ENCODE data around the gene MTA3.

Gene MTA3

GRCh38 chr2:42714686-42715085 is 146.3 kb downstream of the MTA3 start:
- TF ChIP-seq GATA3 (IDR thresholded peaks at IDR 0.05; ENCODE audit: low read depth, low read length) = no peak
- no peak for TF ChIP-seq GATA2 (IDR thresholded peaks at IDR 0.05; ENCODE audit: low read depth, low read length)

GRCh38 chr2:42721898-42722297 is 153.5 kb downstream of the MTA3 start:
- no peak for TF ChIP-seq GATA3 (IDR thresholded peaks at IDR 0.05; ENCODE audit: low read depth, low read length)
- no peak for TF ChIP-seq GATA2 (IDR thresholded peaks at IDR 0.05; ENCODE audit: low read depth, low read length)

GRCh38 chr2:42722320-42723190 is 154.1 kb downstream of the MTA3 start:
- TF ChIP-seq GATA2 (IDR thresholded peaks at IDR 0.05; ENCODE audit: low read depth, low read length) (no peak), GATA3 (IDR thresholded peaks at IDR 0.05; ENCODE audit: low read depth, low read length) (no peak)

- no peak for TF ChIP-seq GATA2 (IDR thresholded peaks at IDR 0.05; ENCODE audit: low read depth, low read length)
- no peak for TF ChIP-seq GATA3 (IDR thresholded peaks at IDR 0.05; ENCODE audit: low read depth, low read length)
Measured at GRCh38 chr2:42723465-42723864, 155.0 kb downstream of the MTA3 start.

- TF ChIP-seq GATA2 (IDR thresholded peaks at IDR 0.05; ENCODE audit: low read depth, low read length) = no peak
- TF ChIP-seq GATA3 (IDR thresholded peaks at IDR 0.05; ENCODE audit: low read depth, low read length) = no peak
Measured at GRCh38 chr2:42724886-42725285, 156.5 kb downstream of the MTA3 start.

GRCh38 chr2:42725657-42726056 is 157.2 kb downstream of the MTA3 start:
- TF ChIP-seq GATA3 (IDR thresholded peaks at IDR 0.05; ENCODE audit: low read depth, low read length) = no peak
- no peak for TF ChIP-seq GATA2 (IDR thresholded peaks at IDR 0.05; ENCODE audit: low read depth, low read length)

- TF ChIP-seq GATA3 (IDR thresholded peaks at IDR 0.05; ENCODE audit: low read depth, low read length) = no peak
- no peak for TF ChIP-seq GATA2 (IDR thresholded peaks at IDR 0.05; ENCODE audit: low read depth, low read length)
Measured at GRCh38 chr2:42726680-42727079, 158.2 kb downstream of the MTA3 start.

- no peak for TF ChIP-seq GATA3 (IDR thresholded peaks at IDR 0.05; ENCODE audit: low read depth, low read length)
- TF ChIP-seq GATA2 (IDR thresholded peaks at IDR 0.05; ENCODE audit: low read depth, low read length) = no peak
Measured at GRCh38 chr2:42733852-42734251, 165.4 kb downstream of the MTA3 start.

- no peak for TF ChIP-seq GATA2 (IDR thresholded peaks at IDR 0.05; ENCODE audit: low read depth, low read length)
- TF ChIP-seq GATA3 (IDR thresholded peaks at IDR 0.05; ENCODE audit: low read depth, low read length) = no peak
Measured at GRCh38 chr2:42736598-42737322, 168.3 kb downstream of the MTA3 start.

GRCh38 chr2:42741140-42741539 is 172.7 kb downstream of the MTA3 start:
- TF ChIP-seq GATA3 (IDR thresholded peaks at IDR 0.05; ENCODE audit: low read depth, low read length) (no peak), GATA2 (IDR thresholded peaks at IDR 0.05; ENCODE audit: low read depth, low read length) (no peak)

- TF ChIP-seq GATA2 (IDR thresholded peaks at IDR 0.05; ENCODE audit: low read depth, low read length) (no peak), GATA3 (IDR thresholded peaks at IDR 0.05; ENCODE audit: low read depth, low read length) (no peak)
Measured at GRCh38 chr2:42742740-42743658, 174.6 kb downstream of the MTA3 start.

GRCh38 chr2:42743659-42743990 is 175.2 kb downstream of the MTA3 start:
- TF ChIP-seq GATA3 (IDR thresholded peaks at IDR 0.05; ENCODE audit: low read depth, low read length) (no peak), GATA2 (IDR thresholded peaks at IDR 0.05; ENCODE audit: low read depth, low read length) (no peak)

GRCh38 chr2:42744545-42745082 is 176.2 kb downstream of the MTA3 start:
- no peak for TF ChIP-seq GATA2 (IDR thresholded peaks at IDR 0.05; ENCODE audit: low read depth, low read length)
- TF ChIP-seq GATA3 (IDR thresholded peaks at IDR 0.05; ENCODE audit: low read depth, low read length) = no peak

GRCh38 chr2:42747422-42747821 is 179.0 kb downstream of the MTA3 start:
- no peak for TF ChIP-seq GATA2 (IDR thresholded peaks at IDR 0.05; ENCODE audit: low read depth, low read length)
- TF ChIP-seq GATA3 (IDR thresholded peaks at IDR 0.05; ENCODE audit: low read depth, low read length) = no peak
